Posterior cingulate gyrus (tissue), 11 donors: Measurements from ENCODE around the gene ACTL8.
A peak's percentile ranks its signal among the peaks of the same experiment; 100 is the strongest.

Experiments used
- DNase-seq, 10 donors: peaks; one replicate each; pipeline versions ENCODE4 v3.0.0 to v3.0.0-alpha.2; 2020 to 2021; ENCODE audit warnings: mixed read lengths in 3 of 10
- intact Hi-C: fragments of 100-400 bp; cut with DNase I; formaldehyde crosslinking; loops from one replicate; pipeline ENCODE4 v1.15.1; 2023

Gene ACTL8

DNA sequence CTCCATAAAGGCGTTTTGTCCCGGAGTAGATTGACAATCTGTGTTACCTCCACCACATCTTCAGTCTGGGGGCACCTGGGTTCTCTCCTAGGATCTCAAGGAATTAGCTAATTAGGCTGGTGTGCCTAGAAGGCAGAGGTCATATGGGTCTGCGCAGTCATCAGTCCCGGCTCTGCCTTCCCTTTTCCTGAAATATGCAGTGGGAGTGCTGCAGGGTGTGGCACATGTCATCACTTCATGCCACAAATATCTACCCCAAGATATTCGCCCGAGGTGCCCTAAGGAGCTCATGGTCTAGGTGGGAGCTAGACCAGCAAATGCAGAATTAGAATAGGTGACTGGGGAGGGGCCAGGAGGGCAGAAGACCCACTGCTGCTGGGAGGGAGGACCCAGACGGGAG, 42.9 kb downstream of the ACTL8 start:
- no peak for DNase-seq
- intact Hi-C loops: no loop called here

GRCh38 chr1:17798799-17799382, 43.8 kb downstream of the ACTL8 start:
- intact Hi-C loops: no loop called here
- DNase-seq: no peak

DNA sequence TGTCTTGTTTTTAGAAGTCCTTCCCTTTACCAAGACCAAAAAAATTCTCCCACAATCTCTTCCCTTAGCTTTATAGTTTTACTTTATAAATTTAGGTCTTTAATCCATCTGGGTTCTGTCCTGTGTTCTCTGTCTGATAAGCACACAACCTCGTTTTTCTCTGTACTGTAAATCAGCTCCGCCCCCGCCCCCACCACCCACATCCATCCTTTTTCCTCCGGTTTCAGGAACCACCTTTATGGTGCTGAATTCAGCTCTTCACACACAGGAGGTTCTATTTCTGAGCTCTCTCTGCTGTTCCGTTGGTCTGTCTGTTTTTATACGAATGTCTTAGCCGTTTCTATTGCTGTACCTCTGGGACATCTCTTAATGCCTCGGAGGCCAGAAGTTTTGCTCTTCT, 44.5 kb downstream of the ACTL8 start:
- intact Hi-C loops: no loop called here
- DNase-seq: no peak

DNA sequence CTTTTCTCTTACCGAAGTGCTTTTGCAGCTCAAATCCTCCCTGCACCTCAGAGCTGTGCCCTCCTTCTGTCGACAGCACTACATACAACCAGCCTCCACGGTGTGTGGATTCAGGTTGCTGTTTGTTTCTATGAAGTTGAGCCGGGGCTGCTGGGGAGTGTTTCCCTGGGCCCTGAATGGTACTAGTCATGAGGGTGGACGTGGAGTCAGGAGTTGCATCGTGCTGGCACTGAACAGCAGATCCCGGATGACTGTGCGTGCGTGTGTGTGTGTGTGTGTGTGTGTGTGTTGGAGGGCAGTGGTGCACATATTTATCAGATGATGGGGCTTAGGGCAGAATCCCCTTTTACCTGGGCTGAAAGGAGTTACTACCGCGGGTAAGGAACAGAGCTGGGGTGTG, 47.0 kb downstream of the ACTL8 start:
- intact Hi-C loops: no loop called here
- no peak for DNase-seq

GRCh38 chr1:17802945-17803344, 47.8 kb downstream of the ACTL8 start:
- intact Hi-C loops: no loop called here
- no peak for DNase-seq

DNA sequence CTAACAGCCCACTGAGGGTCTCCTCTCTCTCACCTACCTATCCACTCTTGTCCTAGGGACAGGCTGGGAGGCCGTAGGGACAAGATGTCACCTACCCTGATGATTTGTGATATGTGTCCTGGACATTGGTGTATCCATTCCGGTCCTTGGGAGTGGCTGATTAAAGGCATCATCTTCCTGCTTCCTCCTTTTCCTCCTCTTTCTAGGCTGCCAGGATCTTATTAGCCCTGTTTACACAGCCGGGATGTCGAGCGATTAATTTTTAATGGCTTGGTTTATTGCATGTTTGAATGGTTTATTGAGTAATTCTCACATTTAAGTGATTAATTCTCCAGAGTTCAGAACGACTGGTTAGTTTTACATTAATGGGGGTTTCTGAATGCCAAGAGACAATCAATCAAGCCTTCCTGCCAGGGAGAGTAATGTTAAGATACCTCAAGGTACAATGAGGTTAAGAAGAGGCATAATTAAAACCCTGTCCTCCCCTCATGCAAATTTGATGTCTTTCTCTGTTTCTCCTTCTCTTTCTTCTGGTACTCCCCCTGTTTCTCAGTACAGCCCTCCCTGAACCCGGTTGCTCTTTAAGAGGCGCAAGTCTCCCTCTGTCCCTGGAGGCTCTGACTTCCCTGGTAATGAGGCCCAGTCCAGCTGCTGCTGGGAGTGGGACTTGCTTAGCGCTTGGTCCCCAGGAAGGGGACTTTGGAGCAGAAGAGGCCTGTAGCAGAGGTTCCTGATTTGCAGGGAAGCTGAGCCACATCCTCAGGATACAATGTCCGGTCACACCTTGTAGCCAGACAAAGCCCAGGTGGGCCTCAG, 50.9 kb downstream of the ACTL8 start:
- intact Hi-C loops: no loop called here
- DNase-seq: no peak

- intact Hi-C loops: no loop called here
- no peak for DNase-seq
Observed at GRCh38 chr1:17808816-17809215, 53.7 kb downstream of the ACTL8 start.

GRCh38 chr1:17810668-17811067, 55.5 kb downstream of the ACTL8 start:
- intact Hi-C loops: no loop called here
- no peak for DNase-seq

DNA sequence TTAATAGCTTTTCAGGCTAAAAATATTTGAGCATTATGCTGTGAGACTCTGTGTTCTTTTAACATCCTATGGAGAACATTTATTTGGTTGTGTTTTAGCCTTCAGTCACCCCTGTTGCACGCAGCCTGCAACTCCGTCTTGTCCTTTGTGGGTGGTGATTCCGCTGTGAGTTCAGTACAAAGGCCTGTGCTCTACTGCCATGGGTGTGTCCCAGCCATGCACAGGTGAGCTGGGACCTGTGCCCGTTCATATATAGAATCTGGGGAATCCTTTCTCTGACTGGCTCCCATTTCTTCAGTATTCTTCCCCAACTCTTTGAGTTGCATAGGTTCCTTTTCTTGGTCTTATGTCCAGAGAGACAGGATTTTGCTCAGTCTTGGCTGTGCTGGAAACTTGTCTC, 61.4 kb downstream of the ACTL8 start:
- intact Hi-C loops: no loop called here
- peak in 1 of 10 donors; percentile 16 for DNase-seq

- DNase-seq: peak in 1 of 10 donors; percentile 65
- intact Hi-C loops: no loop called here
Observed at GRCh38 chr1:17819129-17819802, 64.1 kb downstream of the ACTL8 start.

- no peak for DNase-seq
- intact Hi-C loops: no loop called here
Observed at GRCh38 chr1:17820198-17820597, 65.1 kb downstream of the ACTL8 start.

DNA sequence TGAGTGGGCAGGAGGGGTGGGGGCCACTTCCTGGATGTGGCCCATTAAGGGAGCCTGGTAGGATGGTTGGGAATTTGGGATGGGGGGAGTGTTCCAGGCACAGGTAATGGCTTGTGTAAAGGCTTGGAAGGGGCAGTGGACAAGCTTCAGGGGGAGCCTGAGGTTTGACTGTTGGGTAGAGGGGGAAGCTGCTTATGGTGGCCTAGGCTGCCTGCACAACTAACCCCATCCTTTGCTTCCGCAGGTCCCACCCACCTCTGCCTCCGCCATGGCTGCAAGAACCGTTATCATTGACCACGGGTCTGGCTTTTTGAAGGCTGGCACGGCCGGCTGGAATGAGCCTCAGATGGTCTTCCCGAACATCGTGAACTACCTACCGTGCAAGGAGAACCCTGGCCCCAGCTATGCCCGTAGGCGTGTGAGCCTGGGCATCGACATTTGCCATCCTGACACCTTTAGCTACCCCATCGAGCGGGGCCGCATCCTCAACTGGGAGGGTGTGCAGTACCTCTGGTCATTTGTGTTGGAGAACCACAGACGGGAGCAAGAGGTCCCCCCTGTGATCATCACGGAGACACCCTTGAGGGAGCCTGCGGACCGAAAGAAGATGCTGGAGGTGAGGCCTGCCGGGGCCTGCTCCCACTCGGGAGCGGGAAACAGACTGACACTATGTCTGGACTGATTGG, 67.8 kb downstream of the ACTL8 start:
- intact Hi-C loops: no loop called here
- peak in 1 of 10 donors; percentile 62 for DNase-seq

GRCh38 chr1:17825273-17826164, 70.4 kb downstream of the ACTL8 start:
- intact Hi-C loops: no loop called here
- DNase-seq: peak in 1 of 10 donors; percentile 77

DNA sequence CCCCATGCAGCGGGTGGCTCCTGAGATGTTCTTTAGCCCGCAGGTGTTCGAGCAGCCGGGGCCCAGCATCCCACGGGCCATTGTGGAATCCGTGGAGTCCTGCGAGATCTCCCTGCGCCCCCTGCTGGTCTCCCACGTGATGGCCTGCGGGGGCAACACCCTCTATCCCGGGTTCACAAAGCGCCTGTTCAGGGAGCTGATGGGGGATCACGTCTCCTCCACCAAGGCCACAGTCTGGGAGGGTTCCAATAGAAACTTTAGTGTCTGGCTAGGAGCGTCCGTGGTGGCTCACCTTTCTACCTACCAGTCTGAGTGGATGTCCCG, 71.0 kb downstream of the ACTL8 start:
- intact Hi-C loops: no loop called here
- DNase-seq: peak in 7 of 10 donors; percentile 32 to 81 (median 46)

DNA sequence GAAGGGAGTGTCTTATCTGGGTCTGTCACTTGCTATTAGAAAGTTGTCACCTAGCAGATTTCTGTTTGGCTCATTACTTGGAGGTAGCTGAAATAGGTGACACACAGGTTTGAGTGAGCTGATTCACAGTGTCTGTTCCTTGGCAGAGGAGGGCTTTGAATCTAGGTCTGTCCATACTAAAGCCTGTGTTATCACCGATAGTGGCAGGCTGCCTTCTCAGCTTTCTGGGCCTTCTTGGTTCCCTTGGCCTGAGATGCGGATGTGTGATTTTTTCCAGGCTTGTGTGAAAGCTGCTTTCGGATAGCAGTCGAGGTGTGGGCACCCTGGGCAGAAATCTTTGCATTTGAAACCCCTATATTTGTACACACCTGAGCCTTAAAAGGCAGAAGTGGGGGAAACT, 73.9 kb downstream of the ACTL8 start:
- intact Hi-C loops: no loop called here

GRCh38 chr1:17829579-17829978, 74.4 kb downstream of the ACTL8 start:
- intact Hi-C loops: no loop called here
- DNase-seq: peak in 1 of 10 donors; percentile 52

More for the DNA sequence above, 73.9 kb downstream of the ACTL8 start:
- DNase-seq: no peak

GRCh38 chr1:17831597-17831996, 76.5 kb downstream of the ACTL8 start:
- DNase-seq: no peak
- intact Hi-C loops: no loop called here

GRCh38 chr1:17833661-17834501, 78.7 kb downstream of the ACTL8 start:
- intact Hi-C loops: no loop called here
- DNase-seq: no peak

DNA sequence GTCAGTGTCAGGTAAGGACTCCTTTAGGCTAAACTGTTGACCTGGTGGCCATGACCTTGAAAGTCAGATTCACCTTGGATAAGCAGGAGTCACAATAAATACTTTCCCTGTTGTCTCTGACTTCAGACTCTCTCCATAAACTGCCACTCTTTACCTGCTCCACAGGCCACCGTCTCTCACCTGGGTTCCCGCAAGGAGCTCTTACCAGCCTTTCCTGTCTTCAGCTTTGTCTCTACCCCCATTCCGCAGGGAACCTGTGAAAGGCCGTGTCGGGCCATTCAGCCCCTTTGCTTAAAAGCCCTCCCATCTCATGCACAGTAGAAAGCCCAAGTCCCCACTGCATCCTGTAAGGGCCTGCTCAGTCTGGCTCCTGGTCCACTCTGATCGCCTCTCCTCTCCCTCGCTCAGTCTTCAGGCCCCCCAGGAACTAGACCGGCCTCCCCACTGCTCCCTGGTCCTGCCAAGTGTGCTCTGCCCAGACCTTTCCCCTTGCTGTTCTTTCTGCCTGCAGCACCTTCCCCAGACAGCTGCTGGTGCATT, 79.5 kb downstream of the ACTL8 start:
- DNase-seq: peak in 1 of 10 donors; percentile 40
- intact Hi-C loops: no loop called here
